Measurements from ENCODE around the gene RABL2B. TPM values are rescaled to one million over a fixed set of nuclear protein-coding genes. Genes with fewer than 3 reads are reported as not detected.

The RABL2B gene
- total RNA-seq, 2 experiments from 2014 or later = 13.3 to 14.5 TPM

- Mint-ChIP-seq H3K4me1 (ENCODE audit: low read depth) (peaks cover 4% of the 10 kb centered on the region), H3K27ac (no peak overlapping the region), H3K36me3 (ENCODE audit: low read depth) (no peaks in the 10 kb centered on the region), H3K27me3 (ENCODE audit: low read depth) (no peaks in the 10 kb centered on the region), H3K9me3 (no peaks in the 10 kb centered on the region), H3K4me3 (no peak overlapping the region)
- no peak for DNase-seq
- CTCF ChIA-PET = interaction anchor here (0.6 kb wide), 1 partner anchor 11 kb away, joined by 4 read pairs; no protein-coding TSS in a partner anchor
- intact Hi-C loops (cut with micrococcal nuclease) = no loop called here
Measured at GRCh38 chr22:50734343-50734771, 49.1 kb downstream of the RABL2B start.

GRCh38 chr22:50733521-50734342, 49.7 kb downstream of the RABL2B start:
- Mint-ChIP-seq H3K27ac (no peak overlapping the region), H3K27me3 (ENCODE audit: low read depth) (no peaks in the 10 kb centered on the region), H3K4me1 (ENCODE audit: low read depth) (peaks cover 4% of the 10 kb centered on the region), H3K4me3 (no peak overlapping the region), H3K36me3 (ENCODE audit: low read depth) (no peaks in the 10 kb centered on the region), H3K9me3 (no peaks in the 10 kb centered on the region)
- intact Hi-C loops (cut with micrococcal nuclease) = no loop called here
- no peak for DNase-seq
- CTCF ChIA-PET = interaction anchor here (0.5 kb wide), 1 partner anchor 412 kb away, joined by 3 read pairs; no protein-coding TSS in a partner anchor

- Mint-ChIP-seq H3K27ac (no peak overlapping the region), H3K27me3 (ENCODE audit: low read depth) (no peaks in the 10 kb centered on the region), H3K9me3 (no peaks in the 10 kb centered on the region), H3K4me1 (ENCODE audit: low read depth) (peaks cover 4% of the 10 kb centered on the region), H3K4me3 (no peak overlapping the region), H3K36me3 (ENCODE audit: low read depth) (no peaks in the 10 kb centered on the region)
- intact Hi-C loops (cut with micrococcal nuclease) = no loop called here
- CTCF ChIA-PET = interaction anchor here (0.5 kb wide), 1 partner anchor 29 kb away, joined by 3 read pairs; no protein-coding TSS in a partner anchor
- no peak for DNase-seq
Measured at GRCh38 chr22:50732681-50733080, 50.8 kb downstream of the RABL2B start.

- no peaks in the 10 kb centered on the region for H3K9me3 Mint-ChIP-seq
- H3K36me3 Mint-ChIP-seq (ENCODE audit: low read depth) = no peaks in the 10 kb centered on the region
- intact Hi-C loops (cut with micrococcal nuclease) = no loop called here
- CTCF ChIA-PET = interaction anchor here (1.8 kb wide), 1 partner anchor 25 kb away, joined by 6 read pairs; no protein-coding TSS in a partner anchor
- no peak overlapping the region for H3K4me3 Mint-ChIP-seq
- H3K27me3 Mint-ChIP-seq (ENCODE audit: low read depth) = no peaks in the 10 kb centered on the region
- peaks cover 4% of the 10 kb centered on the region for H3K4me1 Mint-ChIP-seq (ENCODE audit: low read depth)
- peak; percentile 53 for DNase-seq
- H3K27ac Mint-ChIP-seq = no peak overlapping the region
Measured at GRCh38 chr22:50731811-50732624, 51.4 kb downstream of the RABL2B start.

GRCh38 chr22:50730941-50731661, 52.3 kb downstream of the RABL2B start:
- CTCF ChIA-PET = interaction anchor here (1.8 kb wide), 1 partner anchor 26 kb away, joined by 6 read pairs; no protein-coding TSS in a partner anchor
- Mint-ChIP-seq H3K4me3 (no peak overlapping the region), H3K27ac (no peak overlapping the region), H3K4me1 (ENCODE audit: low read depth) (peaks cover 4% of the 10 kb centered on the region), H3K9me3 (no peaks in the 10 kb centered on the region), H3K36me3 (ENCODE audit: low read depth) (no peaks in the 10 kb centered on the region), H3K27me3 (ENCODE audit: low read depth) (no peaks in the 10 kb centered on the region)
- no peak for DNase-seq
- intact Hi-C loops (cut with micrococcal nuclease) = no loop called here

GRCh38 chr22:50730013-50730891, 53.2 kb downstream of the RABL2B start:
- Mint-ChIP-seq H3K27ac (no peak overlapping the region), H3K27me3 (ENCODE audit: low read depth) (no peaks in the 10 kb centered on the region), H3K4me3 (no peak overlapping the region), H3K36me3 (ENCODE audit: low read depth) (no peaks in the 10 kb centered on the region), H3K9me3 (no peaks in the 10 kb centered on the region), H3K4me1 (ENCODE audit: low read depth) (peaks cover 4% of the 10 kb centered on the region)
- no peak for DNase-seq
- CTCF ChIA-PET = interaction anchor here (1.8 kb wide), 1 partner anchor 27 kb away, joined by 6 read pairs; no protein-coding TSS in a partner anchor
- intact Hi-C loops (cut with micrococcal nuclease) = no loop called here

- CTCF ChIA-PET = no interaction called here
- intact Hi-C loops (cut with micrococcal nuclease) = no loop called here
- peaks cover 4% of the 10 kb centered on the region for H3K4me1 Mint-ChIP-seq (ENCODE audit: low read depth)
- no peak overlapping the region for H3K4me3 Mint-ChIP-seq
- no peaks in the 10 kb centered on the region for H3K27me3 Mint-ChIP-seq (ENCODE audit: low read depth)
- no peak overlapping the region for H3K27ac Mint-ChIP-seq
- H3K36me3 Mint-ChIP-seq (ENCODE audit: low read depth) = no peaks in the 10 kb centered on the region
- DNase-seq = no peak
- no peaks in the 10 kb centered on the region for H3K9me3 Mint-ChIP-seq
Measured at GRCh38 chr22:50729391-50730012, 53.9 kb downstream of the RABL2B start.

GRCh38 chr22:50728523-50728931, 54.9 kb downstream of the RABL2B start:
- CTCF ChIA-PET = no interaction called here

GRCh38 chr22:50727678-50728522, 55.5 kb downstream of the RABL2B start:
- H3K27me3 Mint-ChIP-seq (ENCODE audit: low read depth) = no peaks in the 10 kb centered on the region
- H3K9me3 Mint-ChIP-seq = no peaks in the 10 kb centered on the region
- H3K4me1 Mint-ChIP-seq (ENCODE audit: low read depth) = peaks cover 4% of the 10 kb centered on the region
- CTCF ChIA-PET = no interaction called here
- H3K27ac Mint-ChIP-seq = no peak overlapping the region
- no peak for DNase-seq
- no peak overlapping the region for H3K4me3 Mint-ChIP-seq
- intact Hi-C loops (cut with micrococcal nuclease) = no loop called here
- H3K36me3 Mint-ChIP-seq (ENCODE audit: low read depth) = no peaks in the 10 kb centered on the region

More at GRCh38 chr22:50728523-50728931, 54.9 kb downstream of the RABL2B start:
- H3K27ac Mint-ChIP-seq = no peak overlapping the region
- DNase-seq = no peak
- intact Hi-C loops (cut with micrococcal nuclease) = no loop called here
- H3K36me3 Mint-ChIP-seq (ENCODE audit: low read depth) = no peaks in the 10 kb centered on the region
- H3K27me3 Mint-ChIP-seq (ENCODE audit: low read depth) = no peaks in the 10 kb centered on the region
- H3K4me1 Mint-ChIP-seq (ENCODE audit: low read depth) = peaks cover 4% of the 10 kb centered on the region
- no peaks in the 10 kb centered on the region for H3K9me3 Mint-ChIP-seq
- H3K4me3 Mint-ChIP-seq = no peak overlapping the region

GRCh38 chr22:50726643-50727340, 56.6 kb downstream of the RABL2B start:
- intact Hi-C loops (cut with micrococcal nuclease) = no loop called here
- Mint-ChIP-seq H3K4me3 (no peak overlapping the region), H3K4me1 (ENCODE audit: low read depth) (no peaks in the 10 kb centered on the region), H3K27ac (no peak overlapping the region), H3K9me3 (no peaks in the 10 kb centered on the region), H3K36me3 (ENCODE audit: low read depth) (no peaks in the 10 kb centered on the region), H3K27me3 (ENCODE audit: low read depth) (no peaks in the 10 kb centered on the region)
- no peak for DNase-seq
- CTCF ChIA-PET = no interaction called here
